MM.1S (cell line): ENCODE data around the gene GPR161.

Source experiments
- CTCF ChIP-seq: fragments of 300-600 bp; sonication (generic); IDR thresholded peaks from 2 replicates; pipeline ENCODE4 v1.5.1; 2016; ENCODE audit warnings: antibody characterized with exemption, low read length, mixed read lengths
- EZH2 ChIP-seq: fragments of 300-600 bp; sonication (generic); optimal IDR thresholded peaks from 2 replicates; pipeline ENCODE3; 2017; ENCODE audit warnings: low read depth, mild to moderate bottlenecking, antibody characterized with exemption, low read length, mixed read lengths

GRCh38 chr1:168179438-168180147, 42.9 kb upstream of the GPR161 start:
- TF ChIP-seq CTCF (no peak), EZH2 (no peak)
